ENCODE measurements around the gene CALR3. TPM values are rescaled to one million over a fixed set of nuclear protein-coding genes. Genes with fewer than 3 reads are reported as not detected.
"Not testable (repeated sequence)": the region's sequence is repeated elsewhere in the genome, so short reads cannot be mapped to it uniquely, and the experiment has no call there.

The CALR3 gene
- total RNA-seq, 1 donor from 2014 or later = not detected

DNA sequence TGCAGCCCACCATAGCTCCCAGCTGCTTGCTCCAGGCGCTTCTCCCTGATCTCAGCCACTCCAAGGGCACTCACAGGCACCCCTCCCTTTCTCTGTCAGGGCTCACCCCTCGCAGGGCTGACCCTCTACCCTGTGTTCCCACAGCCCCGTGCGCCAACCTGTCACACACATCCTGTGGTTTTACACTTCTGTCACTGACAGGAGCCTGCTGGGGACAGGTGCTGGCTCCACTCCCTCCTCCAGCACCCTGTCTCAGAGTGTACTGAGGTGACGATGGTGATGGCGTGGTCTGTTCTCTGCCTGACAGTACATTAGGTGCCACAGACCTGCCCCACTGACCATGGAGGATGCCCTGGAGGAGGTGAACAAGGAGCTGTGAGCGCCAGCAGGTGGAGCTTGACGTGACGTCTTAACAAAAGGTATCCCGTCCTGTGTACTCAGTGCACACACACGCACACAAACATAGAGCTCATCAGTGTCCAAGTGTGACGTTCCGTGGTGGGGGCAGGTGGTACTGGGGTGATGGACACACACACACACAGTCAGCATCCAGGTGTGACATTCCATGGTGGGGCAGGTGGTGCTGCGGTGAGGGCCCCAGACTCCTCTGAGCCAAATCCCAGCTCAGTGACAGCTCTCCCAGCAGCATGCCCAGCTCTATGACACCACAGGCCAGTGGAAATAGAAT, 21.1 kb upstream of the CALR3 start:
- no peak for TF ChIP-seq POLR2AphosphoS5 (IDR thresholded peaks at IDR 0.05; ENCODE audit: insufficient read depth in 1 of 2, low read depth in 1 of 2)

DNA sequence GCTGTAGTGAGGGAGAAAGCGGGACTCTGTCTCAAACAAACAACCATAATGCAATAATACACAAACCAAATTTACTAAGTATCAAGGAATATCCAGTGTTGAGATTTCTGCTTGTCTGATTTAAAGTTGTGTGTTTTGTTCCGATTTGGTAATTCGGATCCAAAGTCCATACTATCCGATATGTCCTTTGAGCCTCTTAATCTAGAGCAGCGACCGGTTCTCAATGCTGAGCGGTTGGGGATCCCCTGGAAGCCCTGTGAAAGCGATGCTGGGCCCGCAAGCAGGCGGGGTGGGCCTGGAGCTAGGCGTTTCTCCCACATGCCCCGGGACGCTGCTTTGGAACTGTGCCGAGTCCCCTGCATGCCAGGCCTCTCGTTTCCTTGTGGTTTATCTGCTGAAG, 20.4 kb upstream of the CALR3 start:
- no peaks in the 10 kb centered on the region for H3K27me3 ChIP-seq
- DNase-seq (ENCODE audit: extremely low spot score in 2 of 2) = no peak
- no peaks in the 10 kb centered on the region for H3K4me1 ChIP-seq
- TF ChIP-seq POLR2AphosphoS5 (IDR thresholded peaks at IDR 0.05; ENCODE audit: insufficient read depth in 1 of 2, low read depth in 1 of 2) (no peak), POLR2A (IDR thresholded peaks at IDR 0.05) (no peak)
- TF ChIP-seq, protein P1, sequence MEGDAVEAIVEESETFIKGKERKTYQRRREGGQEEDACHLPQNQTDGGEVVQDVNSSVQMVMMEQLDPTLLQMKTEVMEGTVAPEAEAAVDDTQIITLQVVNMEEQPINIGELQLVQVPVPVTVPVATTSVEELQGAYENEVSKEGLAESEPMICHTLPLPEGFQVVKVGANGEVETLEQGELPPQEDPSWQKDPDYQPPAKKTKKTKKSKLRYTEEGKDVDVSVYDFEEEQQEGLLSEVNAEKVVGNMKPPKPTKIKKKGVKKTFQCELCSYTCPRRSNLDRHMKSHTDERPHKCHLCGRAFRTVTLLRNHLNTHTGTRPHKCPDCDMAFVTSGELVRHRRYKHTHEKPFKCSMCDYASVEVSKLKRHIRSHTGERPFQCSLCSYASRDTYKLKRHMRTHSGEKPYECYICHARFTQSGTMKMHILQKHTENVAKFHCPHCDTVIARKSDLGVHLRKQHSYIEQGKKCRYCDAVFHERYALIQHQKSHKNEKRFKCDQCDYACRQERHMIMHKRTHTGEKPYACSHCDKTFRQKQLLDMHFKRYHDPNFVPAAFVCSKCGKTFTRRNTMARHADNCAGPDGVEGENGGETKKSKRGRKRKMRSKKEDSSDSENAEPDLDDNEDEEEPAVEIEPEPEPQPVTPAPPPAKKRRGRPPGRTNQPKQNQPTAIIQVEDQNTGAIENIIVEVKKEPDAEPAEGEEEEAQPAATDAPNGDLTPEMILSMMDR (IDR thresholded peaks at IDR 0.05) = no peak
- intact Hi-C loops (cut with DNase I) = no loop called here
- H3K36me3 ChIP-seq = peaks cover 0 to 63% of the 10 kb centered on the region in 2 donors
- no peak overlapping the region for H3K4me3 ChIP-seq
- H3K27ac ChIP-seq = no peak overlapping the region
- no peaks in the 10 kb centered on the region for H3K9me3 ChIP-seq

More for the DNA sequence above, 21.1 kb upstream of the CALR3 start:
- H3K4me1 ChIP-seq = no peaks in the 10 kb centered on the region
- no peaks in the 10 kb centered on the region for H3K9me3 ChIP-seq
- H3K27ac ChIP-seq = no peak overlapping the region
- H3K4me3 ChIP-seq = no peak overlapping the region
- H3K36me3 ChIP-seq = peaks cover 0 to 64% of the 10 kb centered on the region in 2 donors
- no peak for DNase-seq (ENCODE audit: extremely low spot score in 2 of 2)
- H3K27me3 ChIP-seq = no peaks in the 10 kb centered on the region
- intact Hi-C loops (cut with DNase I) = no loop called here

DNA sequence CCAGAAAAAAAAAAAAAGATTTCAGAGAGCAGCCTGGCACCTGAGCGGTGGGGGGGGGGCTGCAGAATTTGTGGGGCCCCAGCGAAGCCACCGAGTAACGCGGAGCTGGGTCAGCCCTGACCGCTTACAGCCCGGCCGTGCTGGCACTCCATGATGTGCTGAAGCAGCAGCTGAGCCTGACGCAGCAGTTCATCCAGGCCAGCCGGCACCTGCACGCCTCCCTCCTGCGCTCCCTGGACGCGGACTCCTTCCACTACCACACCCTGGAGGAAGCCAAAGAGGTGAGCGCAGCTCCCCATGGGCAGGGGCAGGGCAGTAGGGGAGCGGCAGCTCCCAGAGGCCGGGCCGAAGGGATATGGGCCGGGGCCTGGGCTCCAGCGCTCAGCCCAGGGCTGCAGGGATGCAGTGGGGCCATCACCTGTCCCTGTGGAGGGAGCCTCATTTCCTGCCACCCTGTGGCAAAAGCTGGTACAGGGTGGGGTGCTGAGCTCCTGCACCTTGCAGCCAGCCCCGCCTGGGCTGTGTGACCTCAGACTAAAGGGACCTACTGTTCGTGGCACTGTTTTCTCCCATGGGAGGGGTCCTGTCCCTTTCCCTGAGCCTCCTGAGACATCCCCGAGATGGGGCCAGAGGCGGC, 18.5 kb upstream of the CALR3 start:
- H3K9me3 ChIP-seq = no peaks in the 10 kb centered on the region
- H3K27me3 ChIP-seq = no peaks in the 10 kb centered on the region
- H3K4me1 ChIP-seq = no peaks in the 10 kb centered on the region
- no peak overlapping the region for H3K27ac ChIP-seq
- no peak overlapping the region for H3K4me3 ChIP-seq
- no peak for TF ChIP-seq POLR2A (IDR thresholded peaks at IDR 0.05)
- TF ChIP-seq POLR2AphosphoS5 (IDR thresholded peaks at IDR 0.05; ENCODE audit: insufficient read depth in 1 of 2, low read depth in 1 of 2) = no peak
- TF ChIP-seq, protein P1 (IDR thresholded peaks at IDR 0.05) = no peak
- DNase-seq (ENCODE audit: extremely low spot score in 2 of 2) = no peak
- H3K36me3 ChIP-seq = peaks cover 0 to 63% of the 10 kb centered on the region in 2 donors
- intact Hi-C loops (cut with DNase I) = no loop called here

DNA sequence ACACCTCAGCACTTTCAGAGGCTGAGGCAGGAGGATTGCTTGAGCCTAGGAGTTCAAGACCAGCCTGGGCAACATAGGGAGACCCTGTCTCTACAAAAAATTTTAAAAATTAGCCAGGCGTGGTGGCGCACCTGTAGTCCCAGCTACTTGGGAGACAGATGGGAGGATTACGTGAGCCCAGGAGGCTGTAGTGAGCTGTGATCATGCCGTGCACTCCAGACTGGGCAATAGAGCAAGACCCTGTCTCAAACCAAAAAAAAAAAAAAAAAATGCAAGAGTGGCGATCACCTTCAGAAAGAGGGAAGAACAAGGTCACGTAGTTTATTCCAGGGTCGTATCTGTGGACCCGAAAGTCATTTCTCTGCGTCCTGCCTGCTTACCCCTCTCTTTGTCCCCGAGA, 16.6 kb upstream of the CALR3 start:
- H3K9me3 ChIP-seq; H3K27ac ChIP-seq; intact Hi-C loops (cut with DNase I); DNase-seq (ENCODE audit: extremely low spot score in 2 of 2); H3K4me1 ChIP-seq; H3K4me3 ChIP-seq; H3K27me3 ChIP-seq: not testable (repeated sequence)
- H3K36me3 ChIP-seq = peaks cover 0 to 44% of the 10 kb centered on the region in 2 donors

DNA sequence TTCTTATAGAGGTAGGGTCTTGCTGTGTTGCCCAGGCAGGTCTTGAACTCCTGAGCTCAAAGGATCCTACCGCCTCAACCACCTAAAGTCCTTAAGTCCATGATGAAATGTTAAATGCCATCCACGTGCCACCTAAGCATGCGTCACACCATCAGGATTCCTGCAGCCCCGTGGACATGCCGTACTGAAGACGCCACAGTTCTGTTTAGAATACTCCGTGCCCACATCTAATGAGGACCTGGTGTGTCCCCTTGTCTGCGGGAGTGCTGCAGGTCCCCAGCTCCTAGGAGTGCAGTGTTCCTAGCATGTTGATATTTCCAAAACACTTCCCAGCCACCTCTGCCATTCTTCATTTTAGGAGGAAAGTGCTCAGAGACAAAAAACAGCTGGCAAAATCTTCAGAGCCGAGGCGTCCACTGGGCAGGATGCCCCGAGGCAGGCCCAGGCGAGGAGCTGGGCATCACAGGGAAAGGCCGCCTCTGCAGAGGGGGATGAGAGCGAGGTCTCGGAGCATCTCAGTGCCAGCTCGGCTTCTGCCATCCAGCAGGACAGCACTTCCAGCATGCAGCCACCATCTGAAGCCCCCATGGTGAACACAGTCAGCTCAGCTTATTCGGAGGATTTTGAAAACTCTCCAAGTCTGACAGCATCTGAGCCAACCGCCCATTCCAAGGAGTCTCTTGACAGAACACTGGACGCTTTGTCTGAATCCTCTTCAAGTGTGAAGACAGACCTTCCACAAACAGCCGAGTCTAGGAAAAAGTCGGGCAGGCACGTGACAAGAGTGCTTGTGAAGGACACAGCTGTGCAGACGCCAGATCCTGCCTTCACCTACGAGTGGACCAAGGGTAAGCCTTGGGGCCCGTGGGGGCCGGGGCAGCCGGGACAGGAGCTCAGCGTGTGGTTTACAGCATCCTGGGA, 13.4 kb upstream of the CALR3 start:
- Histone ChIP-seq H3K4me1 (no peaks in the 10 kb centered on the region), H3K27ac (no peak overlapping the region), H3K4me3 (no peak overlapping the region), H3K36me3 (peaks cover 0 to 37% of the 10 kb centered on the region in 2 donors), H3K27me3 (no peaks in the 10 kb centered on the region), H3K9me3 (no peaks in the 10 kb centered on the region)
- DNase-seq (ENCODE audit: extremely low spot score in 2 of 2) = no peak
- TF ChIP-seq, protein P1 (IDR thresholded peaks at IDR 0.05) = no peak
- TF ChIP-seq POLR2A (IDR thresholded peaks at IDR 0.05) = no peak
- no peak for TF ChIP-seq POLR2AphosphoS5 (IDR thresholded peaks at IDR 0.05; ENCODE audit: insufficient read depth in 1 of 2, low read depth in 1 of 2)
- intact Hi-C loops (cut with DNase I) = no loop called here
